Choroid plexus epithelial cell (primary cell): ENCODE measurements around the gene PBX2.
A peak's percentile ranks its signal among the peaks of the same experiment; 100 is the strongest.

Experiments
- DNase-seq: peaks from one replicate; pipeline ENCODE4 v3.0.0-alpha.2; 2010; ENCODE audit warnings: low read depth
- H3K4me3 ChIP-seq: 2 replicates; pipeline ENCODE4 v1.5.1; 2011; ENCODE audit warnings: low read depth, mild to moderate bottlenecking, control low read depth, low read length, moderate library complexity
- CTCF ChIP-seq: conservative IDR thresholded peaks from 2 replicates; pipeline ENCODE4 v1.5.1; 2011; ENCODE audit warnings: low read depth, mild to moderate bottlenecking, control low read depth, inconsistent platforms, low read length, moderate library complexity

Gene PBX2

GRCh38 chr6:32174416-32174815 lies 15.6 kb downstream of the PBX2 start:
- TF ChIP-seq CTCF, result no peak
- peak overlapping the region; percentile 97 for H3K4me3 ChIP-seq
- DNase-seq, result no peak

- no peak for DNase-seq
- H3K4me3 ChIP-seq, result no peak overlapping the region
- TF ChIP-seq CTCF, result no peak
Measured at GRCh38 chr6:32173051-32173727, 16.8 kb downstream of the PBX2 start.

GRCh38 chr6:32171234-32171633 lies 18.8 kb downstream of the PBX2 start:
- TF ChIP-seq CTCF, result no peak
- H3K4me3 ChIP-seq, result no peak overlapping the region
- DNase-seq, result no peak

- H3K4me3 ChIP-seq, result no peak overlapping the region
- TF ChIP-seq CTCF, result no peak
- DNase-seq, result no peak
Measured at GRCh38 chr6:32170294-32170693, 19.7 kb downstream of the PBX2 start.

- H3K4me3 ChIP-seq, result no peak overlapping the region
- DNase-seq, result peak; percentile 28
- TF ChIP-seq CTCF, result peak; percentile 1
Measured at GRCh38 chr6:32168807-32169591, 21.0 kb downstream of the PBX2 start.

GRCh38 chr6:32168350-32168749 lies 21.7 kb downstream of the PBX2 start:
- no peak for TF ChIP-seq CTCF
- DNase-seq, result no peak
- H3K4me3 ChIP-seq, result no peak overlapping the region
